ENCODE measurements around the gene TNK1. TPM values are rescaled to one million over a fixed set of nuclear protein-coding genes. Genes with fewer than 3 reads are reported as not detected.
A peak's percentile ranks its signal among the peaks of the same experiment; 100 is the strongest.

The TNK1 gene
- total RNA-seq, 1 donor from 2014 or later, result 1.8 TPM

DNA sequence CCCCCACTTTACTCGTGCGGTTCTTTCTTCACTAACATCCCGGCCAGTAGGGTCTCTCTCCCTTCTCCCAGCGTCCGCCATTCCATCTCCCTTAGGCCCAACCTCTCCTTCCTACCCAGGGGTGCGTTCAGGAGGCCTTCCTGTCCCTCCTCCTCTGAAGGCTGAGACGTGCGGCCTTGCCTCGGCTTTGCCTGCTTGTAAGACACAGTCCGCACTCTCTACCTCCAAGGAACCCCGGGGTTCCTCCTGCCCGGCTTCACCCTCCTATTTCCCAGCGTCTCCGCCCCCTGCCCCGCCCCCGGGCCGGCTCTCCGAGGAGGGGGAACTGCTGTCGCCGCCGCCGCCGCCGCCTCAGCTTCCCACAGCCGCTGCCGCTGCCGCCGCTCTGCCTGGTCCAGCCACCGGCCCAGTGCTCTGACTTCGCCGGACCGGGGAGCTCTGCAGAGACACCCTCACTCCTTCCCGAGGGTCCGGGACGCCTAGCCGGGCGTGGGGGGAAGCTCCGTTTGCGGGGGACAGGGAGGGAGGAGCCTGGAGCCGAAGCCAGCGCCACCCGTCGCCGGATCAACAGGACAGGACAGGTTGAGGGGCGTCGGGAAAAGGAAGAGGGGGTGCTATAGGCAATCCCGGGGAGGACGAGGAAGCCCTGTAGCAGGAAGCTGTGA is 57.2 kb downstream of the TNK1 start:
- no peaks in the 10 kb centered on the region for H3K36me3 ChIP-seq
- H3K27ac ChIP-seq (replicated peaks), result peak overlapping the region; percentile 75
- TF ChIP-seq, protein P1, sequence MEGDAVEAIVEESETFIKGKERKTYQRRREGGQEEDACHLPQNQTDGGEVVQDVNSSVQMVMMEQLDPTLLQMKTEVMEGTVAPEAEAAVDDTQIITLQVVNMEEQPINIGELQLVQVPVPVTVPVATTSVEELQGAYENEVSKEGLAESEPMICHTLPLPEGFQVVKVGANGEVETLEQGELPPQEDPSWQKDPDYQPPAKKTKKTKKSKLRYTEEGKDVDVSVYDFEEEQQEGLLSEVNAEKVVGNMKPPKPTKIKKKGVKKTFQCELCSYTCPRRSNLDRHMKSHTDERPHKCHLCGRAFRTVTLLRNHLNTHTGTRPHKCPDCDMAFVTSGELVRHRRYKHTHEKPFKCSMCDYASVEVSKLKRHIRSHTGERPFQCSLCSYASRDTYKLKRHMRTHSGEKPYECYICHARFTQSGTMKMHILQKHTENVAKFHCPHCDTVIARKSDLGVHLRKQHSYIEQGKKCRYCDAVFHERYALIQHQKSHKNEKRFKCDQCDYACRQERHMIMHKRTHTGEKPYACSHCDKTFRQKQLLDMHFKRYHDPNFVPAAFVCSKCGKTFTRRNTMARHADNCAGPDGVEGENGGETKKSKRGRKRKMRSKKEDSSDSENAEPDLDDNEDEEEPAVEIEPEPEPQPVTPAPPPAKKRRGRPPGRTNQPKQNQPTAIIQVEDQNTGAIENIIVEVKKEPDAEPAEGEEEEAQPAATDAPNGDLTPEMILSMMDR (IDR thresholded peaks at IDR 0.05; ENCODE audit: borderline replicate concordance), result no peak
- no peaks in the 10 kb centered on the region for H3K9me3 ChIP-seq (replicated peaks)
- DNase-seq, result peak; percentile 78
- H3K27me3 ChIP-seq (ENCODE audit: low read depth), result peaks cover 28% of the 10 kb centered on the region
- H3K4me3 ChIP-seq, result peak overlapping the region; percentile 69
- intact Hi-C loops (cut with micrococcal nuclease), result no loop called here
- H3K4me1 ChIP-seq, result peaks cover 64% of the 10 kb centered on the region

GRCh38 chr17:7438656-7439460 is 58.0 kb downstream of the TNK1 start:
- intact Hi-C loops (cut with micrococcal nuclease), result no loop called here
- Histone ChIP-seq H3K27ac (replicated peaks) (peak overlapping the region; percentile 75), H3K27me3 (ENCODE audit: low read depth) (peaks cover 28% of the 10 kb centered on the region)

More at GRCh38 chr17:7438656-7439460, 58.0 kb downstream of the TNK1 start:
- TF ChIP-seq, protein P1 (IDR thresholded peaks at IDR 0.05; ENCODE audit: borderline replicate concordance), result no peak
- no peak for DNase-seq
- H3K4me1 ChIP-seq, result peaks cover 64% of the 10 kb centered on the region
- no peaks in the 10 kb centered on the region for H3K9me3 ChIP-seq (replicated peaks)
- H3K4me3 ChIP-seq, result peak overlapping the region; percentile 69
- no peaks in the 10 kb centered on the region for H3K36me3 ChIP-seq

Other genes starting within 250 kb of the TNK1 start
- 0.14 TPM for gene ASGR1, start 201.7 kb upstream of the TNK1 start, total RNA-seq
- 14.0 TPM for gene DLG4, start 161.3 kb upstream of the TNK1 start, total RNA-seq
- 1,845 TPM for gene ACADVL, start 161.2 kb upstream of the TNK1 start, total RNA-seq
- gene DVL2, start 146.6 kb upstream of the TNK1 start, total RNA-seq, result 19.8 TPM
- 22.0 TPM for gene PHF23, start 141.6 kb upstream of the TNK1 start, total RNA-seq
- gene GABARAP, start 138.6 kb upstream of the TNK1 start, total RNA-seq, result 394 TPM
- 105 TPM for gene CTDNEP1, start 129.4 kb upstream of the TNK1 start, total RNA-seq
- gene ELP5, start 128.9 kb upstream of the TNK1 start, total RNA-seq, result 62.5 TPM
- 1.6 TPM for gene CLDN7, start 118.6 kb upstream of the TNK1 start, total RNA-seq
- 146 TPM for gene SLC2A4, start 99.4 kb upstream of the TNK1 start, total RNA-seq
- 0.77 TPM for gene YBX2, start 86.5 kb upstream of the TNK1 start, total RNA-seq
- gene EIF5A, start 73.5 kb upstream of the TNK1 start, total RNA-seq, result 250 TPM
- gene GPS2, start 65.7 kb upstream of the TNK1 start, total RNA-seq, result 66.1 TPM
- gene NEURL4, start 51.8 kb upstream of the TNK1 start, total RNA-seq, result 31.9 TPM
- gene ACAP1, start 44.6 kb upstream of the TNK1 start, total RNA-seq, result 13.4 TPM
- 3.9 TPM for gene KCTD11, start 28.9 kb upstream of the TNK1 start, total RNA-seq
- gene TMEM95, start 25.9 kb upstream of the TNK1 start, total RNA-seq, result not detected
- 20.1 TPM for gene PLSCR3, start 13.4 kb downstream of the TNK1 start, total RNA-seq
- 67.8 TPM for gene TMEM256, start 23.0 kb downstream of the TNK1 start, total RNA-seq
- 9.3 TPM for gene NLGN2, start 26.8 kb downstream of the TNK1 start, total RNA-seq
- not detected for gene SPEM1, start 39.2 kb downstream of the TNK1 start, total RNA-seq
- gene SPEM2, start 44.5 kb downstream of the TNK1 start, total RNA-seq, result not detected
- not detected for gene SPEM3, start 47.8 kb downstream of the TNK1 start, total RNA-seq
- 2.7 TPM for gene TMEM102, start 54.3 kb downstream of the TNK1 start, total RNA-seq
- gene FGF11, start 58.4 kb downstream of the TNK1 start, total RNA-seq, result 6.5 TPM
- 8.7 TPM for gene CHRNB1, start 64.0 kb downstream of the TNK1 start, total RNA-seq
- 63.4 TPM for gene ZBTB4, start 98.5 kb downstream of the TNK1 start, total RNA-seq
- not detected for gene SLC35G6, start 100.4 kb downstream of the TNK1 start, total RNA-seq
- 38.7 TPM for gene POLR2A, start 103.3 kb downstream of the TNK1 start, total RNA-seq
- 29.9 TPM for gene TNFSF12, start 168.0 kb downstream of the TNK1 start, total RNA-seq
- 6.3 TPM for gene TNFSF13, start 177.7 kb downstream of the TNK1 start, total RNA-seq
- gene SENP3, start 180.8 kb downstream of the TNK1 start, total RNA-seq, result 29.5 TPM
- gene CD68, start 198.5 kb downstream of the TNK1 start, total RNA-seq, result 25.5 TPM
- 24.9 TPM for gene MPDU1, start 202.8 kb downstream of the TNK1 start, total RNA-seq
- 1.9 TPM for gene SOX15, start 209.0 kb downstream of the TNK1 start, total RNA-seq
- 111 TPM for gene FXR2, start 233.8 kb downstream of the TNK1 start, total RNA-seq
- gene SAT2, start 246.7 kb downstream of the TNK1 start, total RNA-seq, result 73.5 TPM
- 0.74 TPM for gene SHBG, start 249.0 kb downstream of the TNK1 start, total RNA-seq